CD14-positive monocyte (primary cell): ENCODE results near the gene GRM5. TPM values are rescaled to one million over a fixed set of nuclear protein-coding genes. Genes with fewer than 3 reads are reported as not detected.
"Not testable (repeated sequence)": the region's sequence is repeated elsewhere in the genome, so short reads cannot be mapped to it uniquely, and the experiment has no call there.

Source experiments
- DNase-seq, 3 donors: peaks; one replicate each; pipeline ENCODE4 v3.0.0-alpha.2; 2011 to 2022
- H2AFZ ChIP-seq: 2 replicates; pipeline ENCODE4 v1.6.0; 2012; ENCODE audit warnings: mild to moderate bottlenecking, low read depth, low read length, inconsistent platforms; ENCODE audit not compliant: insufficient read depth, poor library complexity, severe bottlenecking
- H3K27ac ChIP-seq, 2 donors: 1 replicate in 1 of 2; 2 replicates in 1 of 2; pipeline ENCODE4 v1.5.1; 2012 to 2013; ENCODE audit warnings: low read length in 2 of 2, control low read depth in 1 of 2, inconsistent platforms in 1 of 2, low read depth in 1 of 2, mild to moderate bottlenecking in 1 of 2
- H3K27me3 ChIP-seq, 2 donors: one replicate each; pipeline versions ENCODE4 v1.6.0 to v1.6.1; 2011 to 2013; ENCODE audit warnings: low read length in 2 of 2; ENCODE audit not compliant: control insufficient read depth in 2 of 2, insufficient read depth in 2 of 2
- H3K36me3 ChIP-seq, 2 donors: replicated peaks in 1 of 2; 1 replicate in 1 of 2; 2 replicates in 1 of 2; pipeline versions ENCODE4 v1.5.1 to v1.6.1; 2012 to 2013; ENCODE audit warnings: low read length in 2 of 2, control low read depth in 1 of 2, inconsistent platforms in 1 of 2, mild to moderate bottlenecking in 1 of 2; ENCODE audit not compliant: insufficient read depth in 2 of 2, control insufficient read depth in 1 of 2
- H3K4me1 ChIP-seq, 2 donors: 1 replicate in 1 of 2; 2 replicates in 1 of 2; pipeline versions ENCODE4 v1.5.1 to v1.6.1; 2012 to 2013; ENCODE audit warnings: low read length in 2 of 2, control low read depth in 1 of 2, inconsistent platforms in 1 of 2, mild to moderate bottlenecking in 1 of 2, moderate library complexity in 1 of 2; ENCODE audit not compliant: insufficient read depth in 2 of 2, control insufficient read depth in 1 of 2
- H3K4me2 ChIP-seq: replicated peaks from 2 replicates; pipeline ENCODE3; 2012; ENCODE audit warnings: low read length, moderate library complexity, mild to moderate bottlenecking; ENCODE audit not compliant: poor library complexity, severe bottlenecking; ENCODE audit errors: extremely low read depth
- H3K4me3 ChIP-seq, 3 experiments: fragments of 200-600 bp in 1 of 3; sonication (generic) in 1 of 3; replicated peaks in 1 of 3; 1 replicate in 2 of 3; 2 replicates in 1 of 3; pipeline ENCODE4 v1.5.1; 2011 to 2013; ENCODE audit warnings: low read length in 3 of 3, mild to moderate bottlenecking in 3 of 3, control low read depth in 2 of 3, low read depth in 2 of 3, inconsistent platforms in 1 of 3, moderate library complexity in 1 of 3
- H3K79me2 ChIP-seq: 2 replicates; pipeline ENCODE4 v1.6.0; 2012; ENCODE audit warnings: mild to moderate bottlenecking, control low read depth, inconsistent platforms, low read length, moderate library complexity; ENCODE audit not compliant: insufficient read depth
- H3K9ac ChIP-seq: 2 replicates; pipeline ENCODE4 v1.6.0; 2017; ENCODE audit warnings: low read length, mild to moderate bottlenecking; ENCODE audit not compliant: insufficient read depth, poor library complexity, severe bottlenecking
- H3K9me3 ChIP-seq, 2 donors: replicated peaks in 1 of 2; 1 replicate in 1 of 2; 2 replicates in 1 of 2; pipeline versions ENCODE4 v1.5.1 to v1.6.1; 2012 to 2013; ENCODE audit warnings: low read length in 2 of 2, control low read depth in 1 of 2; ENCODE audit not compliant: control insufficient read depth in 1 of 2, insufficient read depth in 1 of 2
- H4K20me1 ChIP-seq: 2 replicates; pipeline ENCODE4 v1.6.0; 2012; ENCODE audit warnings: mild to moderate bottlenecking, low read length, control low read depth, moderate library complexity; ENCODE audit not compliant: insufficient read depth
- H3K27ac Mint-ChIP-seq, 7 donors: one replicate each; pipeline ENCODE4 v1.8.0; 2020; ENCODE audit warnings: mild to moderate bottlenecking in 7 of 7, mixed read lengths in 7 of 7, moderate library complexity in 6 of 7, inconsistent platforms in 2 of 7
- H3K27me3 Mint-ChIP-seq, 3 donors: one replicate each; pipeline ENCODE4 v1.8.0; 2021 to 2022; ENCODE audit warnings: low read depth in 3 of 3, mild to moderate bottlenecking in 3 of 3, mixed read lengths in 3 of 3, moderate library complexity in 3 of 3, inconsistent platforms in 1 of 3
- H3K36me3 Mint-ChIP-seq, 2 donors: one replicate each; pipeline ENCODE4 v1.8.0; 2020; ENCODE audit warnings: mixed read lengths in 2 of 2, inconsistent platforms in 1 of 2, mild to moderate bottlenecking in 1 of 2
- H3K4me1 Mint-ChIP-seq: one replicate; pipeline ENCODE4 v1.8.0; 2020; ENCODE audit warnings: mild to moderate bottlenecking, mixed read lengths
- H3K4me3 Mint-ChIP-seq, 2 donors: one replicate each; pipeline ENCODE4 v1.8.0; 2020; ENCODE audit warnings: mild to moderate bottlenecking in 2 of 2, mixed read lengths in 2 of 2, moderate library complexity in 1 of 2
- H3K9me3 Mint-ChIP-seq, 7 donors: one replicate each; pipeline ENCODE4 v1.8.0; 2020 to 2022; ENCODE audit warnings: mixed read lengths in 7 of 7, mild to moderate bottlenecking in 6 of 7, moderate library complexity in 6 of 7, inconsistent platforms in 2 of 7
- CTCF ChIP-seq: fragments of 200-600 bp; IDR thresholded peaks from one replicate; pipeline ENCODE4 v1.8.0; 2022; ENCODE audit warnings: antibody characterized with exemption, mild to moderate bottlenecking
- WGBS: methylation state at CpG from one replicate; pipeline ENCODE4 v1.1.5; 2013; ENCODE audit warnings: missing lambda C conversion rate; ENCODE audit not compliant: insufficient coverage; 5-methylcytosine and 5-hydroxymethylcytosine counted together
- intact Hi-C, 2 donors: fragments of 100-400 bp; cut with micrococcal nuclease; formaldehyde crosslinking; loops; one replicate each; pipeline versions ENCODE4 v1.15.0 to v1.15.1; 2023
- polyA plus RNA-seq, 3 donors: library from polyadenylated mRNA; depleted of rRNA in 1 of 3; unstranded in 2 of 3; stranded (reverse) in 1 of 3; fragments of 300-500 nt in 2 of 3; fragments of >200 nt in 1 of 3; fragmentation: Illumina TruSeq in 2 of 3; gene quantifications; 1 replicate in 2 of 3; 2 replicates in 1 of 3; pipeline ENCODE4 v1.2.3, GENCODE V29; 2012 to 2021

Gene GRM5
- polyA plus RNA-seq, 3 donors, result not detected

GRCh38 chr11:89016214-89016613, 49.6 kb downstream of the GRM5 start:
- Mint-ChIP-seq H3K36me3 (no peaks in the 10 kb centered on the region), H3K9me3 (peaks cover 0 to 3% (median 0%) of the 10 kb centered on the region in 7 donors), H3K4me1 (no peaks in the 10 kb centered on the region), H3K27ac (no peak overlapping the region), H3K27me3 (no peaks in the 10 kb centered on the region), H3K4me3 (no peak overlapping the region)
- Histone ChIP-seq H2AFZ (no peak overlapping the region), H3K4me1 (no peaks in the 10 kb centered on the region), H3K79me2 (no peaks in the 10 kb centered on the region), H3K9ac (no peak overlapping the region), H3K4me2 (no peak overlapping the region), H3K36me3 (no peaks in the 10 kb centered on the region), H3K9me3 (no peaks in the 10 kb centered on the region), H3K27ac (no peak overlapping the region), H3K4me3 (no peak overlapping the region), H4K20me1 (no peaks in the 10 kb centered on the region), H3K27me3 (no peaks in the 10 kb centered on the region)
- no peak for TF ChIP-seq CTCF
- no peak for DNase-seq
- intact Hi-C loops, result no loop called here

GRCh38 chr11:89015614-89016013, 50.2 kb downstream of the GRM5 start:
- Histone ChIP-seq H3K4me3 (no peak overlapping the region), H4K20me1 (no peaks in the 10 kb centered on the region), H3K9me3 (no peaks in the 10 kb centered on the region), H3K36me3 (no peaks in the 10 kb centered on the region), H3K4me2 (no peak overlapping the region), H3K9ac (no peak overlapping the region), H3K79me2 (no peaks in the 10 kb centered on the region), H2AFZ (no peak overlapping the region), H3K4me1 (no peaks in the 10 kb centered on the region), H3K27ac (no peak overlapping the region), H3K27me3 (no peaks in the 10 kb centered on the region)
- intact Hi-C loops, result no loop called here
- Mint-ChIP-seq H3K4me3 (no peak overlapping the region), H3K36me3 (no peaks in the 10 kb centered on the region), H3K4me1 (no peaks in the 10 kb centered on the region), H3K9me3 (peaks cover 0 to 3% (median 0%) of the 10 kb centered on the region in 7 donors), H3K27me3 (no peaks in the 10 kb centered on the region), H3K27ac (no peak overlapping the region)
- no peak for TF ChIP-seq CTCF
- DNase-seq, result no peak
- no CpG with 5 or more reads among the region's 1 CpG for WGBS

- H3K4me1 Mint-ChIP-seq, H3K4me3 Mint-ChIP-seq, H3K79me2 ChIP-seq, H3K4me3 ChIP-seq, H3K36me3 ChIP-seq, H3K27ac ChIP-seq, intact Hi-C loops, H3K9me3 ChIP-seq, H3K27me3 Mint-ChIP-seq, H2AFZ ChIP-seq, H3K9ac ChIP-seq, H4K20me1 ChIP-seq, H3K4me1 ChIP-seq, H3K4me2 ChIP-seq, H3K36me3 Mint-ChIP-seq, DNase-seq, H3K9me3 Mint-ChIP-seq, H3K27ac Mint-ChIP-seq, H3K27me3 ChIP-seq: not testable (repeated sequence)
These were observed 64.9 kb downstream of the GRM5 start for GRCh38 chr11:89000852-89001251.
